Measurements from ENCODE around the gene AGAP1. TPM values are rescaled to one million over a fixed set of nuclear protein-coding genes. Genes with fewer than 3 reads are reported as not detected.
"Not testable (repeated sequence)": the region's sequence is repeated elsewhere in the genome, so short reads cannot be mapped to it uniquely, and the experiment has no call there.

AGAP1 gene
- polyA plus RNA-seq, 3 donors = 3.7 to 7.1 (median 6.3) TPM

DNA sequence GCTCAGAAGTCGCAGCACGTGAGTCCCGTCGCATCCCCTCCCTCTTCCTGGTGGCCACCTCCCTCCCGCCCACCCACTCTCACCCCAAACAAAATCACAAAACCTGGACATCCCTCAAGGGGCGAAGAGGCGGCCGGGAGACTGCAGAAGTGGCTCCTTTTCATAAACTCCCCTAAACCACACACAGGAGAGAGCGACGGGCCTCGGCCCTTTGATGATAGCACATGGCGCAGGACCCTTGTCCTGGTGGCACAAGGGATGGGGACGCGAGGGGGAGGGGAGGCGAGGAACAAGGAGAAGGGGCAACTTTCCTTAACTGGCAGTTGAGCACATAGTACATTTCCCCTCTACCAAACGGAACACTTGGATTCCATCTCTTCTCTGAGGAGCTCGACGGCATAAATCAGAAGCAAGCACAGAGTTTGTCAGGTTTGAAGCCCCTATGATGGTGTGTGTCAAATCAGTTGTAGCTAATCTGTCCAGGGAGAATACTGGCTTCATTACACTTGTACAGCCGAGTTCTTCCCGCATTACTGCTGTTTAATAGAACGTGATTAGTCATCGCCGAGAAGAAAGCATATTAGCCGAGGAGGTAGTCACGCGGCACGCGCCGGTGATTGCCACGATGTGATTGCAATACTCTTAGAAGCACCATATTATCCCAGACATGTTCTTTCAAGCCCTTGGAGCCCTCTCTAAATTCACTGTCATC, 630.5 kb downstream of the AGAP1 start:
- WGBS, 3 donors = 92 to 96% (median 96%) methylated on average over 30 of the region's 30 CpGs
- H3K27ac ChIP-seq (ENCODE audit: low read depth, low read length) = no peak overlapping the region

DNA sequence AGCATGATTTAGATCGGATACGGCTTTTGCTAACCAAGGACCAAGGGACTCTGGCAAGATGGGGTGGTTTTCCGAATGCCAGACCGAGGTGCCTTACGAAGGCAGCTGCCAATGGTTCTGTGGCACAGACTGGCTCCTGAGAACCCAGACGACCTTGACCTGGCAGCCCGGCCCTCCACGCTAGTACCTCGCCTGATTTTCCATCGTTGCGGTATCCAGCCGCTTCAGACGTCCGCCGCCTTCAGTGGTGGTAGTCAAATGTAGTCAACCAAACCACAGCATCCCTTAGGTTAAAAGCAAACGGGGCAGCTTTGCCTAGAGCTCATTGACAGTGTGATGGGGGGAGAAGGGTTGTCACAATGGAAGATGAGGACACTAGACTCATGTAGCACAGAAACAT, 631.7 kb downstream of the AGAP1 start:
- H3K27ac ChIP-seq (ENCODE audit: low read depth, low read length) = no peak overlapping the region
- 94 to 95% (median 94%) methylated on average over 16 of the region's 16 CpGs for WGBS, 3 donors

DNA sequence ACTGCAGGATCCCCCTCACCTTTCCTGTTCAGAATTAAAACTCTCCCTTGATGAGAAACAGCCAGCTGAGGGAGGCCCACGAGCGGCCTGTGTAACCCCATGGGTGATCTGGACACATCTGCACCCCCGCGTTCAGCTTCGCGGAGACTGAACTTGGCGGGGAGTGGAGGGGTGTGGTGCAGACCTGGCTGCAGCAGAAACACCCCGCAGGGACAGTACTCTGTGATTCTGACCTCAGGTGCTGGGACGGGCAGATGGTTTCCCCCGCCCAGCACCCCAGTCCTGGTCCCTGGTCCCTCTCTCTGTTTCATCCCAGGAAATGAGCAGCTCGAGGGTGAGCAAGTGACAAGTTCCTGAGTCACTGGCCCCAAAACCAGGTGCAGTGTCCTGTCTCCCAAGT, 633.2 kb downstream of the AGAP1 start:
- H3K27ac ChIP-seq (ENCODE audit: low read depth, low read length) = no peak overlapping the region
- WGBS, 3 donors = 89 to 91% (median 90%) methylated on average over 11 of the region's 11 CpGs

DNA sequence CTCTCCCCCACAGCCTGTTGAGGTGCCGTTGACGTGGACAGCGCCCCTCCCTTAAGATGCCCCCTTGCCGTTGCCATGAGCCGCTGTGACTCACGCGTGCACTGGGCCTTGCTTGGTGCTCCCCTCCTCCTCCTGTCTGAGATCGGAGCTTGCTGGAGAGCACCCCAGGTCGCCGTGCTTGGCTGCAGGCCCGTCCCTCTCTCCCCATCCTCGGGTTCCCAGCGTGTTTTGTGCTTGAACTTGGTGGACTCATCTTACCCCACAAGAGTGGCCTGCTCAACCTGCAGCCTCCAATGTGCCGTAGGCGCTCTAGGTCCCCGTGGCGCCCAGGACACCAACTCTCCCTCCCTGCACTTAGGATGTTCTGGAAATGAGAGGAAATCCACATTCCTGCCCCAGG, 634.5 kb downstream of the AGAP1 start:
- WGBS, 3 donors = 88 to 93% (median 92%) methylated on average over 17 of the region's 17 CpGs
- no peak overlapping the region for H3K27ac ChIP-seq (ENCODE audit: low read depth, low read length)

DNA sequence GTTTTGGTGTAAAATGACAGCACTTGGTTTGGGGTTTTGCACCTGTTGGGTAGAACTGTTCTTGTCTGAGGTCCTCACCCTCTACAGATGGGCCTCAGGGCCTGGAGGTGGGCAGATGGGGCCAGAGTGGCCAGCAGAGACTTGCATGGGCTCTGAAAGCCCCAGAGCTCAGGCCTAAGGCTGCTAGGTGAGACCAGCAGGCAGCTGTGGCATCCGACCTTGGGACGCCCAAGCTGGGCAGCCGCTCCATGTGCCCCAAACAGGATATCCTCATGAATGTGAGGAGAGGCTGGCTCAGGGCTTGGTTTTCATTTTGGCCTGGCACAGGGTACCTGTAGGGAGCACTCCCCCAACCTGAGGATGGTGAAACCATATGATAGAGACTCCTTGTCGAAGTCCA, 636.1 kb downstream of the AGAP1 start:
- WGBS, 3 donors = 94 to 96% (median 95%) methylated on average over 4 of the region's 4 CpGs
- no peak overlapping the region for H3K27ac ChIP-seq (ENCODE audit: low read depth, low read length)

DNA sequence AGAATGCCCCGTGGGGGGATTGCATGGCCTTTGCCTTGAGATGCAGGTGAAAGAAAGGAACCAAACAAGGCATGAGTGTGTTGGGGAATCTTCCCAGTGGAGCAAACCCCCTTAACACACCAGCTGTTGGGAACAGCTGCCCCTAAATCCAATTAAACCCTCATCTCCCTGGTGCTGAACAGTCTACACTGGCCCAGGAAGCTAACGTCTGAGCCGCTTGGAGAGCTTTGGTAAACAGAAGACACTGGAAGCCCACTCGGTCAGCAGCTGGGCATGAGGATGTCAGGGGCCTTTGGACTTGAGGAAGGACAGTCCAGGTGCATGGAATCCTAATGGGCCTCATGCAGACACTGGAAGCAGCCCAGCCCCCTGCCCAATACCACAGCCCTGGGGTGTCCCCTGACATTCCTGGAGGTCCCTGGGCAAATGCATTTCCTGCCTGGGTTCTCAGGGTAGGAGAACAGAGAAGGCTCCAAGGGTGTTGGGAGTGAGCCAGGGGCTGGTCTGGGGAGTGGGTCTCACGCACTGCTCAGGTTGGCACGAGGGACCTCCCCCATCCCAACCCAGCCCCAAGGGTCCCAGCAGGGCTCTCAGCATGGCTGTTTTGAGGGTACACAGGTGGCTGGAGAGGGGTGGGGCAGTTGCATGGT, 636.6 kb downstream of the AGAP1 start:
- WGBS, 3 donors = 91 to 93% (median 93%) methylated on average over 6 of the region's 6 CpGs

DNA sequence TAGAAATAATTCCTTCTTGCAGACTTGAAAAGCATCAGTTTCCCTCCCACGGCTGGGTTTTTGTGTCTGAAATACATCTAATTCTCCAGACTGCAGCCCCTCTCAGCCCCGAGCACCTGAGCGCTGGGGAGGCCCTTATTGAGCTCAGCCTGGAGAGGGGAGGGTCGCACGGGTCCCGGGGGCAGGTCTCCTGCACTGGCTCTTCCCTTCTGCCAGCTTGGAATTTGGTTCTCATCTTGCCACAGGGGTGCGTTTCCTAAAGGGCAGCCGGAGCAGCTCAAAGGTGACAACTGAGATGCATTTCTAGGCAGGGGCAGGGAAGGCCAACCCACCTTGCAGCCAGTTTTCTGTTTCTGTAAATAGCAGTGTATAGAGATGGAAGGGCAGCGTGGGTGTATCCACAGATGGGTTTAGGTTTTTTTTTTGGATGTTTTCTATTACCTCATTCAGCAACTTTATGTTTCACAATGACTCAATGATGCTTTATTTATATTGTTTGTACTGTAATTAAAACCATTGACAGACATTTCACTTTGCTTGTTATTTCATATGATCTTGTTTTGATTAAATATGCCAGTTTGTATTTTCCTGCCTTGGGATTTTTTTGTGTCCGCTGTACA, 637.3 kb downstream of the AGAP1 start:
- WGBS, 3 donors = 79 to 87% (median 83%) methylated on average over 10 of the region's 10 CpGs

More for the DNA sequence above, 636.6 kb downstream of the AGAP1 start:
- no peak overlapping the region for H3K27ac ChIP-seq (ENCODE audit: low read depth, low read length)

DNA sequence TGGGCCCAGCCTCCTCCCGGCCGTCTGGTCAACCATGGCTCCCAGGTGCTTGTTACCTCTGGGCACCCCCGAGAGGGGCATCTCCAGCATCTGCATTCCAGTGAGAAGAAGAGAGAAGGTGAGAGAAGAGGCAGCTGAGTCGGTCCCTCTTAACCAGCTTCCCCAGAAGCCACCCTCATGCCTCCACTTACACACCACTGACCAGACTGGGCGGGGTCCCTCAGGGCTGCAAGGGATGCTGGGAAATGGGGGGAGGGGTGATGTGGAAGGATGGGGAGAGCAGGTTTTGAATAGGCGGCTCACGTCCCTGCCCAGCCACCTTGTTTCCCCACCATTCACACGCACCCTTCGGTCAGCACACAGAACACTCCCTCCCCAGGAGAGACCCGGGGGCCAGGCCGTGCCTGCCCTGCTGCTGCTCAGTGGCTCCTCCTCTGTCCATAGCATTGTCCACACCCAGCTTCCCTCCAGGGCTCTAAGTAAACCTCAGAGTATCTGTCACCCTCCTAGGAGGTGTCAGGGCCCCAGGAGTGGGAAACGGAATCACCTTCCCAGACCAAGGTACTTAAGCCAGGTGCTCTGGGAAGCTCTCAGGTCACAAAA, 639.7 kb downstream of the AGAP1 start:
- WGBS, 3 donors = 84 to 90% (median 88%) methylated on average over 12 of the region's 12 CpGs
- H3K27ac ChIP-seq (ENCODE audit: low read depth, low read length) = no peak overlapping the region

More for the DNA sequence above, 637.3 kb downstream of the AGAP1 start:
- no peak overlapping the region for H3K27ac ChIP-seq (ENCODE audit: low read depth, low read length)

DNA sequence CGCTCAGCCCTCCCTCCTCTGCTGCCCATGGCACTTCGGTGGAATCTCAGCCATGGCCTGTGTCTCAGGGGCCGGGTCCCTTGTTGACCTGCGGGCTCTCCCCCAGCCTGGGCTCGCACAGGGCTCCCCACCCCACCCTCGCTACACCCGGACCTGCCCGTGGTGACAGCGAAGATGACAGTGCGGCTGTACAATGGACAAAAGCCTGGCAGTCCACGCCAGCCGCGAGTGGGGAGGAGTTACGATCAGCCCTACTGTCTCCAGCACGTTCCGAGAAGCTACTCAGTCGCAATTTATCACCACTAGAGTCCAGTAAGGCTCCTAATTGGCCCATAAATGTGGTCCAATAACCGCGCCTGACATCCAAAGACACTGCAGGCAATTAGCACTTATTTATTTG, 642.7 kb downstream of the AGAP1 start:
- 67 to 88% (median 77%) methylated on average over 19 of the region's 19 CpGs for WGBS, 3 donors
- no peak overlapping the region for H3K27ac ChIP-seq (ENCODE audit: low read depth, low read length)

DNA sequence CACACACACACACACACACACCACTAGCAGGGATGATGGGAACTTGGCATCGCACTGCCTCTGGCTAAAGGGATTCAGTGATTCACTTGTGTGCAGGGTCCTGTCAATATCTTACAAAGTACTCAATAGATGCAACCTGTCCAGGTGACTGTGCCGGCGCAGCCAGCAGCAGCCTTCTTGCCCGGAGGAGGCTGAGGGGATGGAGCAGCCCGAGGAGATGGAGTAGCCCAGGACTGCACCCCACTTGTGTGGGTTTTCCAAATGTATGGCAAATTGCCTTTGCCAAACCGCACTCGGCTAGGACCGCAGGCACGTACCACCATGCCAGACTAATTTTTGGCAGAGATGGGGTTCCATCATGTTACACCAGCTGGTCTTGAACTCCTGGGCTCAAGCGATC, 643.2 kb downstream of the AGAP1 start:
- no peak overlapping the region for H3K27ac ChIP-seq (ENCODE audit: low read depth, low read length)
- 93 to 95% (median 94%) methylated on average over 10 of the region's 10 CpGs for whole genome bisulfite sequencing, 3 donors

DNA sequence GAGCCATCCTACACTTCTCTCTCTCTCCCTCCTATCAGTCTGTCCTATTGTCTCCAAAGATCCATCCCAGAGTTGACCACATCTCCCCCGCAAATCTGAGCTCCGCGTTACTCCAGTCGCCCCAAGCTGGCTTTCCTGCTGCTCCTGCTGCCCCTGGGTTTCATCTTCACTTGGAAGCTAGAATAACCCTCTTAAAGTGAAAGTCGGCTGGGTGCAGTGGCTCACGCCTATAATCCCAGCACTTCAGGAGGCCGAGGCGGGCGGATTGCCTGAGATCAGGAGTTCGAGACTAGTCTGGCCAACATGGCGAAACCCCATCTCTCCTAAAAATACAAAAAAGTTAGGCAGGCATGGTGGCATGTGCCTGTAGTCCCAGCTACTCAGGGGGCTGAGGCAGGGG, 647.8 kb downstream of the AGAP1 start:
- H3K27ac ChIP-seq (ENCODE audit: low read depth, low read length) = not testable (repeated sequence)
- WGBS, 3 donors = 87 to 89% (median 89%) methylated on average over 11 of the region's 11 CpGs

DNA sequence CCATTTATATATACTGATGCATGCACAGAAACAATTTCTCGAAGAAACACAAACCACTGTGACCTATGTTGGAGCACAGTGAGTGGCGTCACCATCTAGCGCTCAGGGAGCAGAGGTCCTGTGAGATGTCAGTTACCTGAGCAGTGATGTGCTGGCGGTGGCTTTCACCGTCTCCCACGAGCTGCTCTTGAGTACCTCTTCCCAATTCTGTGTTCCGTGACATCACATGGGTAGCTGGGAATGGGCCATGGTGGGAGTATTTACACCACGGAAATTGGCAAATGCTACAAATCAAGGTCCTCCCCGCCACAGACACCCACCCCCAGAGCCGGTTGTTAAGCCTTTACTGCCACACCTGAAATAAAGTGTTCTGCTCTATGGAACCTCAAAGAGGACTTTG, 650.0 kb downstream of the AGAP1 start:
- no peak overlapping the region for H3K27ac ChIP-seq (ENCODE audit: low read depth, low read length)
- 81 to 93% (median 92%) methylated on average over 10 of the region's 10 CpGs for WGBS, 3 donors

DNA sequence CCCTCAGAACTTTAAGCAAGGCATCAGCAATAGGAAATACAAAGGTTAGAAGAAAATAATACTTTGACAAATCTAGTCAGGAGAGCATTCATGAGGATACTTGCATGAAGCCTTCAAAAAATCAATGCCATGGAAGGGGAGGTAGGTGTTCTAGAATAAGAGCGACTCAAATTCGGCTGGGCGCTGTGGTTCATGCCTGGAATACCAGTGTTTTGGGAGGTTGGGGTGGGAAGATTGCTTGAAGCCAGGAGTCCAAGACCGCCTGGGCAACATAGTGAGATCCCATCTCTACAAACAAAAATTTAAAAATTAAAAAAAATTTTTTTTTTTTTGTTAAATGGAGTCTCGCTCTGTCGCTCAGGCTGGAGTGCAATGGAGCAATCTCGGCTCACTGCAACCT, 652.6 kb downstream of the AGAP1 start:
- H3K27ac ChIP-seq (ENCODE audit: low read depth, low read length) = no peak overlapping the region
- WGBS, 3 donors = 88 to 93% (median 93%) methylated on average over 7 of the region's 7 CpGs

DNA sequence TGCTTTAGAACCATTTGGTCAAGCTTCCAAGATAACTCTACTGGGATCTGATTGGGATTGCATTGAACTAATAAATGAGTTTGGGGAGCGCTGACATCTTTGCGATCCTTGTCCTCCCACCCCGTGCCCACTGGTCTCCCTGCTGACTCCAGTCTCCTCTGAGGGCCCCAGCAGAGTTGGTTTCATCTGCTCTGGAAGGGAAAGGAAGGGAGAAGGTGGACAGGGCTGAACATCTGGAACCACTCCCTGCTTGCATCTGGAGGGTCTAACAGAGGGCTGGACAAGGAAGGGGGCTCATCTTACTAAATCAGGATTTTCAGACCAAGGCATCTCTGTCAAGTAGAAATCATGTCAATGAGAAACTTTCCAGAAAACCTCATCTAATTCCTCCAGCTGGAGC, 661.6 kb downstream of the AGAP1 start:
- no peak overlapping the region for H3K27ac ChIP-seq (ENCODE audit: low read depth, low read length)
- WGBS, 3 donors = 77 to 89% (median 82%) methylated on average over 3 of the region's 3 CpGs

DNA sequence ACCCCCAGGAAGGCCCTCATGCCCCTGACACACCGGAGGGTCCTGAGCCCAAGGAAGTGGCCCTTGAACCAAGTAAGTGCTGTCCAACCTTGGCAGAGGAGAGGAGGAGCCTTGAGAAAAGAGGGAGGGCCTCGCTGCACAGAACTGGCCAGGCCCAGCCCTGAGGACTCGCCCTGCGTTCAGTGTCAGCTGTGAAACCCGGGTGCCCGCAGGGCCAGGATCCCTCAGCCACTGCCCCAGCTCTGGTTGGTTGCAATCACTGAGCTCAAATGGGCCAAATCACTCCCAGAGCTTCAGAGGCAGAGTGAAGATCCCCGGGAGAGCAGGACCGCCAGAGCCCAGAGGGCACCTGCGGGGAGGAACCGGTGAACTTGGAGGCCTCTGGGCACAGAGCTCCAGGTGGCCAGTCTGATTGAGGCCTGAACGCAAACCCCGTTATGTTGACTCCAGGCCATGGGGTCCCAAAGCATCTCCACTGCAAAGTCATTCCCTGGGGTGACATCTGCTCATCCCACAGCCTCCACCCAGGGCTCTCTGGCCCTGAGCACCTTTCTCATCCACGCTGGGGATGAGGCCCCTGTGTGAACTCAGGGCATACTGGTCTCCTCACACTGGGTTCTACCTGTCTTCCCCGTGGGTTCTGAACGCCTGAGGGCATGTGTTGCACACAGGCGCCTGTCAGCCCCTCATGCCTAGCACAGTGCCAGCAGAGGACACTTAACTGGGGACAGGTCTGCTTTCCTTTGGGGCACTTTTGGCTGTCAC, 662.4 kb downstream of the AGAP1 start:
- H3K27ac ChIP-seq (ENCODE audit: low read depth, low read length) = no peak overlapping the region
- WGBS, 3 donors = 79 to 93% (median 90%) methylated on average over 16 of the region's 16 CpGs

DNA sequence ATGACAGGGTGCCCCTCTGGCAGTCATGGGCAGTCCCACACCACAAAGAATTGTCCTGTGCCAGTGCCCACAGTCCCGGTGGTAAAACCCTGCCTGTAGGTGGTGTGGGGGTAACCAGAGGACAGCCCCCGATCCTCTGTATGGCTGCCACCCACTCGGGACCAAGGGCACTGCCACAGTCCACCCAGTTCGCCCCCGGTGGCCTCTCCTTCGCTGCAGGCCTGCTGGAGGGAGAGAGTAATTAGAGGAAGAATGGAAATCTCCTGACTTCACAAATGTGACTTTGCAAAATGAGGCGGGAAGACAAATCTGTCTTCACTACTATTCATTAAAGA, 663.0 kb downstream of the AGAP1 start:
- 62 to 81% (median 79%) methylated on average over 7 of the region's 7 CpGs for WGBS, 3 donors
- no peak overlapping the region for H3K27ac ChIP-seq (ENCODE audit: low read depth, low read length)

DNA sequence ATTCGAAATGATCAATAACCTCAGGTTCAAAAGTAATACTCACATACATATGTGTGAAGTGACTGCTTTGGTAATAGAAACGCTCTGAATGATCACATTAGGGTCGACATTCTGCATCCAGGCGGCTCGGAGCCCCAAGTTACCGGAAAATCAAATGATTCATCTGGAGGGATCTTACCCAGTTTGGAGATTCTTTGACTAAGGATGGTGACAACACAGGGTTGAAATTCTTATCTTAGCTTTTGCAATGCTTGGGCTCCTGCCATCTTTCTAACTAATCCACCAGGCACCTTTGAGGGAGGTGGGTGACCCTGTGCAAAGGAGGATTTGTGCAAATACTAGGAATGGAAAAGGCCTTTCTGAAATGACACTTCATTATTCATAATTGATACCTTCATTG, 663.5 kb downstream of the AGAP1 start:
- WGBS, 3 donors = 83 to 95% (median 92%) methylated on average over 6 of the region's 6 CpGs
- no peak overlapping the region for H3K27ac ChIP-seq (ENCODE audit: low read depth, low read length)

DNA sequence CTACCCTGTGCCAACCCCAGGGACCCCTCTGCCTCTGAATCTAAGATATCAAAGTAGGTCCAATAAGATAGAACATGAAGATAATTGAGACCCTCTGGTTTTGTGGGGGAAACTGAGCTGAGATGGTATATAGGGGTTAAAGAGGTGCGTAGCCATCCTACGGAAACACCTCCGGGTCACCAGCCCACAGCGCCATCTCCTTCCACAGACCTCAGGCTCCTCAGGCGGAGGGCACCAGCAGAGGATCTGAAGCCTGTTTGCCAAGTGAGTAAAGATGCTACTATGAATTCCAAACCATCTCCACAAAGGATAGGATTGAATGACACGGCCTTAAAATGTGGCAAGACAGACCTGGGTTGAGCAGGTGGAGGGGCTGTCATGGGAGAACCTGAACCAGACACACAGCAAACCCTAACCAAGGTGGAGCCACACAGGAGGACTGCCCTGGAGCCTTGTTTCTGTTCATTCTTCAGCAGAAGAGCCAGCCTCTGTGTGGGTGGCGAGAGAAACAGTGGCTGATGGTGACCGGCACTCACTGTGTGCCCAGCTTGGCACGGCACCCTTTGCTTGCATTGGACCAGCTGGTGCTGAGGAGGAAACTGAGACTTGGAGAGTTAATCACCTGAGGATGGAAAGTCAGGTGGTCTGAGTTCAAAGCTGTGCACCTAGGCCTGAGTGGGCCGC, 664.1 kb downstream of the AGAP1 start:
- H3K27ac ChIP-seq (ENCODE audit: low read depth, low read length) = no peak overlapping the region
- WGBS, 3 donors = 85 to 93% (median 87%) methylated on average over 10 of the region's 10 CpGs
